BJ (cell line): ENCODE measurements around the gene ARRDC3. TPM values are rescaled to one million over a fixed set of nuclear protein-coding genes. Genes with fewer than 3 reads are reported as not detected.

Source experiments
- CTCF ChIA-PET: fragments of 350-600 bp; formaldehyde crosslinking; extraction: SDS; loops from one replicate; lab custom pipeline; 2021; ENCODE audit warnings: antibody characterized with exemption, inconsistent platforms; lab: Yijun Ruan, JAX
- POLR2A ChIA-PET: fragments of 300-600 bp; sonication (Branson Sonifier 250); formaldehyde crosslinking; extraction: SDS; loops from one replicate; lab custom pipeline; 2021; ENCODE audit warnings: antibody characterized with exemption; lab: Charles Lee
- DNase-seq: peaks from one replicate; pipeline ENCODE4 v3.0.0-alpha.2; 2011; ENCODE audit warnings: low read depth
- H3K27me3 ChIP-seq: 2 replicates; pipeline ENCODE4 v1.6.0; 2011; ENCODE audit warnings: low read length; ENCODE audit not compliant: control insufficient read depth, insufficient read depth
- H3K36me3 ChIP-seq: 2 replicates; pipeline ENCODE4 v1.5.1; 2011; ENCODE audit warnings: low read length; ENCODE audit not compliant: control insufficient read depth, insufficient read depth
- H3K4me3 ChIP-seq: 2 replicates; pipeline ENCODE4 v1.5.1; 2011; ENCODE audit warnings: low read depth, mild to moderate bottlenecking, control low read depth, low read length
- polyA plus RNA-seq: library from polyadenylated mRNA; depleted of rRNA; stranded (reverse); fragments of >200 nt; gene quantifications from 2 replicates; pipeline ENCODE4 v1.2.3, GENCODE V29; 2011
- TF ChIP-seq, protein P1 (sequence below): IDR thresholded peaks from 2 replicates; pipeline ENCODE4 v1.5.1; 2011; ENCODE audit warnings: low read depth, mild to moderate bottlenecking, control low read depth, inconsistent platforms, low read length, moderate library complexity; ENCODE audit not compliant: insufficient read depth

Gene ARRDC3
- polyA plus RNA-seq, 1 experiment = 20.7 TPM

DNA sequence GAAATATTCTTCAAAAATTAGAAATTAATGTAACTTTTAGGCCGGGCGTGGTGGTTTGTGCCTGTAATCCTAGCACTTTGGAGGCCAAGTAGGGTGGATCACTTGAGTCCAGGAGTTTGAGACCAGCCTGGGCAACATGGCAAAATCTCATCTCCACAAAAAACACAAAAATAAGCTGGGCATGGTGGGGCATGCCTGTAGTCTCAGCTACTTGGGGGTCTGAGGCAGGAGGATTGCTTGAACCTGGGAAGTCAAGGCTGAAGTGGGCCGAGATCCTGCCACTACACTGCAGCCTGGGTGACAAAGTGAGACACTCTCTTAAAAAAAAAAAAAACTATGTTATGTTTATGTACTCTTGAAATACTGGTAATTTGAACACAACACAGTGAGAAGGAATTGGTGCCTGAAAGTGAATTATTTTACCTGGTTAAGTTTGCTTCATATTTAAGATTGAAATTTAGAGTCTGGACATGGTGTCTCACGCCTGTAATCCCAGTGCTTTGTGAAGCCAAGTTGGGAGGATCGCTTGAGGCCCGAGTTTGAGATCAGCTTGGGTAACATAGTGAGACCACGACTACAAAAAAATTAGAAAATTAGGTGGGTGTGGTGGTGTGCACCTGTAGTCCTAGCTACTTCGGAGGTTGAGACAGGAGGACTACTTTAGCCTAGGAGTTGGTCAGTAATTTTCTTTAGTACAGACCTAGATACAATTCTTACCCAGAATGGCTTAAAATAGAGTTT is 15.0 kb downstream of the ARRDC3 start:
- CTCF ChIA-PET = no interaction called here
- TF ChIP-seq, protein P1, sequence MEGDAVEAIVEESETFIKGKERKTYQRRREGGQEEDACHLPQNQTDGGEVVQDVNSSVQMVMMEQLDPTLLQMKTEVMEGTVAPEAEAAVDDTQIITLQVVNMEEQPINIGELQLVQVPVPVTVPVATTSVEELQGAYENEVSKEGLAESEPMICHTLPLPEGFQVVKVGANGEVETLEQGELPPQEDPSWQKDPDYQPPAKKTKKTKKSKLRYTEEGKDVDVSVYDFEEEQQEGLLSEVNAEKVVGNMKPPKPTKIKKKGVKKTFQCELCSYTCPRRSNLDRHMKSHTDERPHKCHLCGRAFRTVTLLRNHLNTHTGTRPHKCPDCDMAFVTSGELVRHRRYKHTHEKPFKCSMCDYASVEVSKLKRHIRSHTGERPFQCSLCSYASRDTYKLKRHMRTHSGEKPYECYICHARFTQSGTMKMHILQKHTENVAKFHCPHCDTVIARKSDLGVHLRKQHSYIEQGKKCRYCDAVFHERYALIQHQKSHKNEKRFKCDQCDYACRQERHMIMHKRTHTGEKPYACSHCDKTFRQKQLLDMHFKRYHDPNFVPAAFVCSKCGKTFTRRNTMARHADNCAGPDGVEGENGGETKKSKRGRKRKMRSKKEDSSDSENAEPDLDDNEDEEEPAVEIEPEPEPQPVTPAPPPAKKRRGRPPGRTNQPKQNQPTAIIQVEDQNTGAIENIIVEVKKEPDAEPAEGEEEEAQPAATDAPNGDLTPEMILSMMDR = no peak
- Histone ChIP-seq H3K36me3 (peaks cover 13% of the 10 kb centered on the region), H3K27me3 (no peaks in the 10 kb centered on the region), H3K4me3 (no peak overlapping the region)
- POLR2A ChIA-PET = no interaction called here
- no peak for DNase-seq

DNA sequence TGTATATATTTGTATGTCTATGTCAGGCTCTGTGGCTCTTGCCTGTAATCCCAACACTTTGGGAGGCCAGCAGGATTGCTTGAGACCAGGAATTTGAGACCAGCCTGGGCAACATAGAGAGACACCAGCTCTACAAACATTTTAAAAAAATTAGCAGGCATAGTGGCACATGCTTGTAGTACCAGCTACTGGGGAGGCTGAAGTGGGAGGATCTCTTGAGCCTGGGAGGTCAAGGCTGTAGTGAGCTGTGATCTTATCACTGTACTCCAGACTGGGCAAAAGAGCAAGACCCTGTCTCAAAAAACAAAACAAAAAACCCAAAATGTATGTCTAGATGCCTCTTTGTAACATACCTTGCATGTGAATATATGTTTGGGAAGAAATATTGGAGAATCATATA is 15.8 kb downstream of the ARRDC3 start:
- H3K36me3 ChIP-seq = peaks cover 13% of the 10 kb centered on the region
- H3K27me3 ChIP-seq = no peaks in the 10 kb centered on the region
- no peak for DNase-seq
- POLR2A ChIA-PET = no interaction called here
- H3K4me3 ChIP-seq = no peak overlapping the region
- TF ChIP-seq, protein P1 = no peak
- CTCF ChIA-PET = no interaction called here

DNA sequence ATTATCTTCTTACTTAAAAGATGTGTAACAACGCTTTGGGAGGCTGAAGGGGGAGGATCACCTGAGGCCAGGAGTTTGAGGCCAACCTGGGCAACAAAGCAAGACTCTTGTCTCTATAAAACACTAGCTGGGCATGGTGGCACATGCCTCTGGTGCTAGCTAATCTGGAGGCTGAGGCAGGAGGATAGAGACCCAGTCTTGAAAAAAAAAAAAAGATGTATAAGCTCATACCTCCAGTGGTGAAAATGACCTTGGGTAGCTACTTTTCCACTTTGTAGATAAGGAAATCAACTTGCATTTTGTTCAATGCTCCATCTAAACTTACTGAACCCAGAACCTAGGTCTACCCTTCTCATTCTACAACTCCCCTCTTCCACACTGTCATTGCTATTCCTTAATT is 16.6 kb downstream of the ARRDC3 start:
- TF ChIP-seq, protein P1 = no peak
- Histone ChIP-seq H3K4me3 (no peak overlapping the region), H3K36me3 (peaks cover 13% of the 10 kb centered on the region), H3K27me3 (no peaks in the 10 kb centered on the region)
- POLR2A ChIA-PET = no interaction called here
- CTCF ChIA-PET = no interaction called here
- DNase-seq = no peak

DNA sequence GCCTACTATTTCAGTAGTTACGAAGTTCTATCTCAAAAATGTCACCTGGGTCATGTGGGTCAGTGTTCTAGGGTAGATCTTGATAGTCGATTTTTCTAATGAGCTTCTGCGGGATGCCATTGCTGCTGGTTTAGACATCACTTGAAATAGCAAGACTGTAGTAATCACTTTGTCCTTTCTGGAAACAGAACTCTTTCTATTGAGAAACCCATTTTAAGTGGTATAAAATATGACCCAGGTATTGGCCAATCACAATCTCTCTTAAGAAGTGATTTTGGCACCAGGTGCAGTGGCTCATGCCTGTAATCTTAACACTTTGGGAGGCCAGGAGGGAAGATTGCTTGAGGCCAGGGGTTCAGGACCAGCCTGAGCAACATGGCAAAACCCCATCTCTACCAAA is 17.6 kb downstream of the ARRDC3 start:
- POLR2A ChIA-PET = no interaction called here

DNA sequence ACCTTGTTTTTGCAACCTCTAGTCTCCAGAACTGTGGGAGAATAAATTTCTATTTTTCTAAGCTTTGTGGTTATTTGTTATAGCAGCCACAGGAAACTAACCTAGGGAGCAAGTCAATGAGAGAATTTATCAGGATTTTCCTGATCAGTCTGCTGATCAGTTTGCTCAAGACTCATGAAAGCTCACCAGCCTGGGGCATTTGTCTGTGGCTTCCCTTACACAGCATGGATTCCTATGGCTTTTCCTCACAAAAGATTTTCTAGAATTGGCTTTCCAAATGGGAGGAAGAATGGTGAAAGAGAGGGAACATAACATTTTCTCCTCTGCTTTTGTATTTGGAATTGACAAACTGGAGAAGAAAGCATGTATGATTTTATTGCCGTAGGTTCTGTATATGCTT is 20.2 kb downstream of the ARRDC3 start:
- ChIA-PET POLR2A (no interaction called here), CTCF (interaction anchor here (0.7 kb wide), 1 partner anchor 181 kb away, joined by 3 read pairs; no protein-coding TSS in a partner anchor)
- TF ChIP-seq, protein P1 = no peak
- no peak overlapping the region for H3K4me3 ChIP-seq
- no peak for DNase-seq
- H3K27me3 ChIP-seq = no peaks in the 10 kb centered on the region
- peaks cover 2% of the 10 kb centered on the region for H3K36me3 ChIP-seq

More for the DNA sequence above, 17.6 kb downstream of the ARRDC3 start:
- peaks cover 10% of the 10 kb centered on the region for H3K36me3 ChIP-seq
- CTCF ChIA-PET = interaction anchor here (1.3 kb wide), 1 partner anchor 19 kb away, joined by 3 read pairs; no protein-coding TSS in a partner anchor
- TF ChIP-seq, protein P1 = no peak
- H3K4me3 ChIP-seq = no peak overlapping the region
- DNase-seq = no peak
- H3K27me3 ChIP-seq = no peaks in the 10 kb centered on the region
